Mesothelial cell of epicardium (in vitro differentiated cells): ENCODE data around the gene IL13RA2. TPM values are rescaled to one million over a fixed set of nuclear protein-coding genes. Genes with fewer than 3 reads are reported as not detected.

ENCODE experiments used
- DNase-seq, 2 experiments: peaks; one replicate each; pipeline ENCODE4 v3.0.0; 2021; ENCODE audit warnings: low spot score in 2 of 2; ENCODE audit not compliant: unreplicated experiment in 2 of 2
- H3K27ac Mint-ChIP-seq: 2 replicates; pipeline ENCODE4 v1.8.0; 2021; ENCODE audit warnings: mixed read lengths
- H3K27me3 Mint-ChIP-seq: 2 replicates; pipeline ENCODE4 v1.8.0; 2021; ENCODE audit warnings: low read depth, mixed read lengths
- H3K36me3 Mint-ChIP-seq: 2 replicates; pipeline ENCODE4 v1.8.0; 2021; ENCODE audit warnings: mixed read lengths
- H3K4me1 Mint-ChIP-seq: 2 replicates; pipeline ENCODE4 v1.8.0; 2021; ENCODE audit warnings: mixed read lengths
- H3K4me3 Mint-ChIP-seq: 2 replicates; pipeline ENCODE4 v1.8.0; 2021; ENCODE audit warnings: mild to moderate bottlenecking, moderate library complexity, mixed read lengths
- H3K9me3 Mint-ChIP-seq: 2 replicates; pipeline ENCODE4 v1.8.0; 2021; ENCODE audit warnings: mixed read lengths
- total RNA-seq: library from RNA; stranded (reverse); gene quantifications from 3 replicates; pipeline ENCODE4 v1.2.1, GENCODE V29; 2021
- TF ChIP-seq, protein P1 (sequence below): fragments of 200-600 bp; sonication (generic); IDR thresholded peaks from one replicate; pipeline ENCODE4 v1.5.0; 2021; ENCODE audit warnings: antibody characterized with exemption; ENCODE audit not compliant: unreplicated experiment

The IL13RA2 gene, protein sequence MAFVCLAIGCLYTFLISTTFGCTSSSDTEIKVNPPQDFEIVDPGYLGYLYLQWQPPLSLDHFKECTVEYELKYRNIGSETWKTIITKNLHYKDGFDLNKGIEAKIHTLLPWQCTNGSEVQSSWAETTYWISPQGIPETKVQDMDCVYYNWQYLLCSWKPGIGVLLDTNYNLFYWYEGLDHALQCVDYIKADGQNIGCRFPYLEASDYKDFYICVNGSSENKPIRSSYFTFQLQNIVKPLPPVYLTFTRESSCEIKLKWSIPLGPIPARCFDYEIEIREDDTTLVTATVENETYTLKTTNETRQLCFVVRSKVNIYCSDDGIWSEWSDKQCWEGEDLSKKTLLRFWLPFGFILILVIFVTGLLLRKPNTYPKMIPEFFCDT
- total RNA-seq, result 0.73 to 0.79 TPM (median 0.74 TPM) in 3 replicates

DNA sequence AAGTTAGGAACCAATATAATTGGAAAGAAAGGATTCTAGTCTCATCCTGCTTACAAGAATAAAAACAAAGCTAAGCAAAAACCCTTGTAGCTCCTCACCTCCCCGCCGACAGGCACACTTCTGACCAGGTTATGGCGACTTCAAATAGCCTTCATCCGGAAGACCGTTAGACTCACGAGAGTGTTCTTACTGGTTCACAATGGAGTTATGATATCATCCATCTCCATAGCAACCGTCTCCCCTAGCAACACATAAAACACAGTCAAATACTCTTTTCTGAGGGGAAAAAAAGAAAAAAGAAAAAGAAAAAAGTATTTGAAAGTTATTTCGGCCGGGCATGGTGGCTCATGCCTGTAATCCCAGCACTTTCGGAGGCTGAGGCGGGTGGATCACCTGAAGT lies at the start of gene IL13RA2:
Gene IL13RA2 (minus strand): TSS at position 162 of the 400 bp plus-strand sequence. CDS start 347 bp downstream, outside the sequence.
- peaks cover 6% of the 10 kb centered on the region for H3K27me3 Mint-ChIP-seq
- no peaks in the 10 kb centered on the region for H3K9me3 Mint-ChIP-seq
- H3K4me3 Mint-ChIP-seq, result no peak within 1 kb of the TSS
- H3K36me3 Mint-ChIP-seq, result no peaks in the 10 kb centered on the region
- H3K4me1 Mint-ChIP-seq, result peaks cover 8% of the 10 kb centered on the region
- H3K27ac Mint-ChIP-seq, result no peak within 1 kb of the TSS
- DNase-seq, result no peak
- TF ChIP-seq, protein P1, sequence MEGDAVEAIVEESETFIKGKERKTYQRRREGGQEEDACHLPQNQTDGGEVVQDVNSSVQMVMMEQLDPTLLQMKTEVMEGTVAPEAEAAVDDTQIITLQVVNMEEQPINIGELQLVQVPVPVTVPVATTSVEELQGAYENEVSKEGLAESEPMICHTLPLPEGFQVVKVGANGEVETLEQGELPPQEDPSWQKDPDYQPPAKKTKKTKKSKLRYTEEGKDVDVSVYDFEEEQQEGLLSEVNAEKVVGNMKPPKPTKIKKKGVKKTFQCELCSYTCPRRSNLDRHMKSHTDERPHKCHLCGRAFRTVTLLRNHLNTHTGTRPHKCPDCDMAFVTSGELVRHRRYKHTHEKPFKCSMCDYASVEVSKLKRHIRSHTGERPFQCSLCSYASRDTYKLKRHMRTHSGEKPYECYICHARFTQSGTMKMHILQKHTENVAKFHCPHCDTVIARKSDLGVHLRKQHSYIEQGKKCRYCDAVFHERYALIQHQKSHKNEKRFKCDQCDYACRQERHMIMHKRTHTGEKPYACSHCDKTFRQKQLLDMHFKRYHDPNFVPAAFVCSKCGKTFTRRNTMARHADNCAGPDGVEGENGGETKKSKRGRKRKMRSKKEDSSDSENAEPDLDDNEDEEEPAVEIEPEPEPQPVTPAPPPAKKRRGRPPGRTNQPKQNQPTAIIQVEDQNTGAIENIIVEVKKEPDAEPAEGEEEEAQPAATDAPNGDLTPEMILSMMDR, result no peak

DNA sequence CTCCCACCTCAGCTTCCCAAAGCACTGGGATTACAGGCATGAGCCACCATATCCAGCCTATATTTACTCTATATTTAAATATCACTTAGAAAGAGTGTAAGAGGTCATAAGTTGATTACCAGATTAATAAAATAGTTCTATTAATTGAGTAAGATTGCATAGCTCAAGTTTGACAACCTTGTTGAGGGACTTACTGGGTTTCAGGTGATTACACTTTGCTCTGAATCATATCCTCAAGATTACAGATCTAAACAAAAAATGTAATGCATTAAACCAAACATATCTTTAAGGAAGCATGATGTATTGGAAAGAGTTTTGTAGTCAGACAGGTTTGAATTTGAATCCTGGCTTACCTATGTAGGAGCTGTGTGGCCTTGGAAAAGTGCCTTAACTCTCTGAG lies 47.9 kb upstream of the IL13RA2 start:
- Mint-ChIP-seq H3K9me3 (peaks cover 8% of the 10 kb centered on the region), H3K27me3 (peaks cover 6% of the 10 kb centered on the region), H3K36me3 (no peaks in the 10 kb centered on the region), H3K4me3 (no peak overlapping the region), H3K4me1 (no peaks in the 10 kb centered on the region), H3K27ac (no peak overlapping the region)
- TF ChIP-seq, protein P1, result no peak
- DNase-seq, result no peak

DNA sequence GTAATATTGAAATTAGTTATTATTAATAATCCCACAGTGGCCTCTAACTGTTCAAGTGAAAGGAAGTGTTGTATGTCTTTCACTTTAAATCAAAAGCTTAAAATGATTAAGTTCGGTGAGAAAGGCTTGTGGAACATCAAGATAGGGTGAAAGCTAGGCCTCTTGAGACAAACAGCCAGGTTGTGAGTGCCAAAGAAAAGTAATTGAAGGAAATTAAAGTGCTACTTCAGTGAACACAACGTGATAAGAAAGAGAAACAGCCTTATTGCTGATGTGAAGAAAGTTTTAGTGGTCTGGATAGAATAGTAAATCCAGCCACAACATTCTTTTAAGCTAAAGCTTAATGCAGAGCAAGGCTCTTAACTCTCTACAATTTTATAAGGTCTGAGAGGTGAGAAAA lies 42.6 kb upstream of the IL13RA2 start:
- no peaks in the 10 kb centered on the region for H3K36me3 Mint-ChIP-seq

DNA sequence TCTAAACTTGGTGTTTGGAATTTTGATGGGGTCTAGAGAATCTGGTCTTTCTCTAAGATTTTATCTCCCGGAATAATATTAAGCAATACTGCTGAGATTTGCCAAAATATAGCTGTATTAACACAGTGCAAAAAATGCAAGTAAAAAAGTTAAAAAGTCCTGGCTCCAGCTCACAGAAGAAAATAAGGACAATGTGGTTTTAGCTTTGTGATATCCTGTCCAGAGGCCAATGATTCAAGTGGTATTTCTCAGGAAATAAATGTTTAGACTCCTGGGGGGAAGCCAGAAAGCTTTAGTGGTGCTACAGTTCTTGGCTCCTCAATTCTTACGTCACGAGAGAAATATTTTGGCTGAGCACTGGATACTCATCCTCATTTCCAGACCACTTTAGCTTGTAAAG lies 40.9 kb upstream of the IL13RA2 start:
- Mint-ChIP-seq H3K36me3 (no peaks in the 10 kb centered on the region), H3K9me3 (peaks cover 8% of the 10 kb centered on the region), H3K27ac (no peak overlapping the region), H3K4me3 (no peak overlapping the region), H3K4me1 (peaks cover 4% of the 10 kb centered on the region), H3K27me3 (peaks cover 9% of the 10 kb centered on the region)
- TF ChIP-seq, protein P1, result no peak
- no peak for DNase-seq

More for the DNA sequence above, 42.6 kb upstream of the IL13RA2 start:
- Mint-ChIP-seq H3K27me3 (peaks cover 12% of the 10 kb centered on the region), H3K4me1 (peaks cover 4% of the 10 kb centered on the region), H3K9me3 (peaks cover 8% of the 10 kb centered on the region), H3K4me3 (no peak overlapping the region), H3K27ac (no peak overlapping the region)
- no peak for DNase-seq
- TF ChIP-seq, protein P1, result no peak

DNA sequence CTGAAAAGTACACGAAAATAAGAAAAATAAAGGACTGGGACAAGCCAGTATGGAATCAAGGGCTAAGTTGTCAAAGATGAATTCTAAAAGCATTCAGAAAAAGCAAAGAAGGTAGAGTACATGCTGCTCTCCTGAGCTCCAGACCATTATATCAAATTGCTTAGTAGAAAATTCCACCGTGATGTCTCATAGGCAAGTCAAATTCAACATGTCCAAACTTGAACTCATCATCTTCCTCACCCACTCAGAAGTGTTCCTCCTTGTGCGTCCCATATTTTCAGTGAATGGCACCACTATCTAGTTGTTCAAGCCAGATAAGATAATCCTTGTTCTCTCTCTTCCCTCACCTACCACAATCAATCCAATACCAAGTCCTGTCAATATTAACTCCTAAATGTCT lies 37.5 kb upstream of the IL13RA2 start:
- no peak overlapping the region for H3K27ac Mint-ChIP-seq
- H3K9me3 Mint-ChIP-seq, result no peaks in the 10 kb centered on the region
- peaks cover 8% of the 10 kb centered on the region for H3K27me3 Mint-ChIP-seq
- H3K4me1 Mint-ChIP-seq, result peaks cover 4% of the 10 kb centered on the region
- no peak for DNase-seq
- TF ChIP-seq, protein P1, result no peak
- H3K4me3 Mint-ChIP-seq, result no peak overlapping the region
- H3K36me3 Mint-ChIP-seq, result no peaks in the 10 kb centered on the region
